ENCODE results near the gene NRCAM.

NRCAM gene

GRCh38 chr7:108210796-108211195 is 245.4 kb downstream of the NRCAM start:
- Histone ChIP-seq H3F3A (ENCODE audit: insufficient read depth, low read length) (peaks cover 15% of the 10 kb centered on the region), H3K27me3 (replicated peaks; ENCODE audit: insufficient read depth, low read length) (no peaks in the 10 kb centered on the region), H3K27ac (ENCODE audit: low read length) (peak overlapping the region; percentile 69; the same call in 1 of the 2 replicates), H2AFZ (ENCODE audit: low read length) (no peak overlapping the region), H4K20me1 (ENCODE audit: insufficient read depth, low read length) (no peaks in the 10 kb centered on the region), H3K9ac (ENCODE audit: low read length) (no peak overlapping the region), H3K36me3 (replicated peaks; ENCODE audit: insufficient read depth, low read length) (no peaks in the 10 kb centered on the region), H3K9me3 (replicated peaks; ENCODE audit: insufficient read depth, low read length) (no peaks in the 10 kb centered on the region), H3K4me2 (ENCODE audit: low read depth, low read length) (no peak overlapping the region), H3K79me2 (ENCODE audit: low read length) (no peaks in the 10 kb centered on the region), H3K4me1 (ENCODE audit: low read length) (peaks cover 23% of the 10 kb centered on the region), H3K9me2 (replicated peaks; ENCODE audit: insufficient read depth, low read length) (no peaks in the 10 kb centered on the region), H3K4me3 (ENCODE audit: low read length) (no peak overlapping the region)
- DNase-seq, result no peak
- no peak for TF ChIP-seq EZH2 (optimal IDR thresholded peaks at IDR 0.05; ENCODE audit: low read depth, low read length)
- TF ChIP-seq EZH2phosphoT487 (IDR thresholded peaks at IDR 0.05; ENCODE audit: low read length), result no peak
- TF ChIP-seq CTCF (IDR thresholded peaks at IDR 0.05; ENCODE audit: low read length), result no peak

GRCh38 chr7:108205311-108205710 is 250.9 kb downstream of the NRCAM start:
- H3K79me2 ChIP-seq (ENCODE audit: low read length), result no peaks in the 10 kb centered on the region
- H3K9ac ChIP-seq (ENCODE audit: low read length), result no peak overlapping the region
- TF ChIP-seq EZH2phosphoT487 (IDR thresholded peaks at IDR 0.05; ENCODE audit: low read length), result no peak
- TF ChIP-seq CTCF (IDR thresholded peaks at IDR 0.05; ENCODE audit: low read length), result no peak
- TF ChIP-seq EZH2 (optimal IDR thresholded peaks at IDR 0.05; ENCODE audit: low read depth, low read length), result no peak
- no peaks in the 10 kb centered on the region for H4K20me1 ChIP-seq (ENCODE audit: insufficient read depth, low read length)
- H3K4me1 ChIP-seq (ENCODE audit: low read length), result peaks cover 26% of the 10 kb centered on the region
- H3K27ac ChIP-seq (ENCODE audit: low read length), result no peak overlapping the region
- no peak overlapping the region for H3K4me3 ChIP-seq (ENCODE audit: low read length)
- no peak overlapping the region for H3K4me2 ChIP-seq (ENCODE audit: low read depth, low read length)
- H2AFZ ChIP-seq (ENCODE audit: low read length), result no peak overlapping the region
- H3K27me3 ChIP-seq (replicated peaks; ENCODE audit: insufficient read depth, low read length), result no peaks in the 10 kb centered on the region
- DNase-seq, result no peak
- no peaks in the 10 kb centered on the region for H3K9me2 ChIP-seq (replicated peaks; ENCODE audit: insufficient read depth, low read length)
- H3K9me3 ChIP-seq (replicated peaks; ENCODE audit: insufficient read depth, low read length), result no peaks in the 10 kb centered on the region
- no peaks in the 10 kb centered on the region for H3K36me3 ChIP-seq (replicated peaks; ENCODE audit: insufficient read depth, low read length)
- peaks cover 17% of the 10 kb centered on the region for H3F3A ChIP-seq (ENCODE audit: insufficient read depth, low read length)

GRCh38 chr7:108204281-108204796 is 251.9 kb downstream of the NRCAM start:
- Histone ChIP-seq H3K27ac (ENCODE audit: low read length) (peak overlapping the region; percentile 57; the same call in 1 of the 2 replicates), H3K9me2 (replicated peaks; ENCODE audit: insufficient read depth, low read length) (no peaks in the 10 kb centered on the region), H3K27me3 (replicated peaks; ENCODE audit: insufficient read depth, low read length) (no peaks in the 10 kb centered on the region), H3K4me1 (ENCODE audit: low read length) (peaks cover 26% of the 10 kb centered on the region), H3K79me2 (ENCODE audit: low read length) (no peaks in the 10 kb centered on the region), H3F3A (ENCODE audit: insufficient read depth, low read length) (peaks cover 17% of the 10 kb centered on the region), H2AFZ (ENCODE audit: low read length) (peak overlapping the region; percentile 29; the same call in 1 of the 2 replicates), H3K9me3 (replicated peaks; ENCODE audit: insufficient read depth, low read length) (no peaks in the 10 kb centered on the region), H3K9ac (ENCODE audit: low read length) (no peak overlapping the region; the same call in 1 of the 2 replicates), H3K4me2 (ENCODE audit: low read depth, low read length) (peak overlapping the region; percentile 76), H3K36me3 (replicated peaks; ENCODE audit: insufficient read depth, low read length) (no peaks in the 10 kb centered on the region), H4K20me1 (ENCODE audit: insufficient read depth, low read length) (no peaks in the 10 kb centered on the region), H3K4me3 (ENCODE audit: low read length) (no peak overlapping the region)
- peak; percentile 36 for DNase-seq
- no peak for TF ChIP-seq CTCF (IDR thresholded peaks at IDR 0.05; ENCODE audit: low read length)
- no peak for TF ChIP-seq EZH2 (optimal IDR thresholded peaks at IDR 0.05; ENCODE audit: low read depth, low read length)
- no peak for TF ChIP-seq EZH2phosphoT487 (IDR thresholded peaks at IDR 0.05; ENCODE audit: low read length)

Data from MM.1S (cell line).